ENCODE data around the gene CLEC1B. TPM values are rescaled to one million over a fixed set of nuclear protein-coding genes. Genes with fewer than 3 reads are reported as not detected.

Gene CLEC1B
- total and polyA plus RNA-seq, 2 of the 4 experiments (the other 2 are of a cell fraction), result not detected

GRCh38 chr12:9991876-9992275 is 7.0 kb downstream of the CLEC1B start:
- H3K14ac ChIP-seq (replicated peaks; ENCODE audit: low read depth, low read length), result no peak overlapping the region
- ATAC-seq (ENCODE audit: low read depth), result no peak
- no peak overlapping the region for H3K4me3 ChIP-seq (ENCODE audit: insufficient read depth, low read depth, low read length)
- no peak for TF ChIP-seq CEBPB (IDR thresholded peaks at IDR 0.05; ENCODE audit: low read depth, low read length)
- TF ChIP-seq POLR2A (IDR thresholded peaks at IDR 0.05; ENCODE audit: low read depth, low read length), result no peak
- TF ChIP-seq USF2 (IDR thresholded peaks at IDR 0.05; ENCODE audit: low read depth, low read length), result no peak
- TF ChIP-seq MAFK (IDR thresholded peaks at IDR 0.05; ENCODE audit: low read depth, low read length), result no peak
- TF ChIP-seq BHLHE40 (IDR thresholded peaks at IDR 0.05; ENCODE audit: low read depth, low read length), result no peak
- no peak for TF ChIP-seq SMC3 (IDR thresholded peaks at IDR 0.05; ENCODE audit: low read depth, low read length)
- no peak for TF ChIP-seq NFE2L2 (IDR thresholded peaks at IDR 0.05; ENCODE audit: low read depth, low read length)
- no peak for TF ChIP-seq CHD1 (IDR thresholded peaks at IDR 0.05; ENCODE audit: low read depth, low read length)
- TF ChIP-seq RCOR1 (IDR thresholded peaks at IDR 0.05; ENCODE audit: insufficient replicate concordance, low read length), result no peak
- no peak for TF ChIP-seq MAZ (IDR thresholded peaks at IDR 0.05; ENCODE audit: borderline replicate concordance, low read depth, low read length)
- no peak for TF ChIP-seq MXI1 (IDR thresholded peaks at IDR 0.05; ENCODE audit: borderline replicate concordance, low read depth, low read length)
- TF ChIP-seq, protein P1, sequence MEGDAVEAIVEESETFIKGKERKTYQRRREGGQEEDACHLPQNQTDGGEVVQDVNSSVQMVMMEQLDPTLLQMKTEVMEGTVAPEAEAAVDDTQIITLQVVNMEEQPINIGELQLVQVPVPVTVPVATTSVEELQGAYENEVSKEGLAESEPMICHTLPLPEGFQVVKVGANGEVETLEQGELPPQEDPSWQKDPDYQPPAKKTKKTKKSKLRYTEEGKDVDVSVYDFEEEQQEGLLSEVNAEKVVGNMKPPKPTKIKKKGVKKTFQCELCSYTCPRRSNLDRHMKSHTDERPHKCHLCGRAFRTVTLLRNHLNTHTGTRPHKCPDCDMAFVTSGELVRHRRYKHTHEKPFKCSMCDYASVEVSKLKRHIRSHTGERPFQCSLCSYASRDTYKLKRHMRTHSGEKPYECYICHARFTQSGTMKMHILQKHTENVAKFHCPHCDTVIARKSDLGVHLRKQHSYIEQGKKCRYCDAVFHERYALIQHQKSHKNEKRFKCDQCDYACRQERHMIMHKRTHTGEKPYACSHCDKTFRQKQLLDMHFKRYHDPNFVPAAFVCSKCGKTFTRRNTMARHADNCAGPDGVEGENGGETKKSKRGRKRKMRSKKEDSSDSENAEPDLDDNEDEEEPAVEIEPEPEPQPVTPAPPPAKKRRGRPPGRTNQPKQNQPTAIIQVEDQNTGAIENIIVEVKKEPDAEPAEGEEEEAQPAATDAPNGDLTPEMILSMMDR (conservative IDR thresholded peaks at IDR 0.05; ENCODE audit: low read depth, low read length), result no peak
- H2AK5ac ChIP-seq (ENCODE audit: low read depth, low read length), result no peak overlapping the region
- no TSS peak for BruUV-seq (replicated peaks)
- no peaks in the 10 kb centered on the region for H3K79me1 ChIP-seq (ENCODE audit: low read depth in 1 of 2, low read length in 2 of 2)
- H2AFZ ChIP-seq (replicated peaks; ENCODE audit: low read length, poor library complexity), result no peak overlapping the region
- no peak overlapping the region for H4K8ac ChIP-seq (ENCODE audit: low read depth in 2 of 2, low read length in 2 of 2)
- ChIA-PET CTCF (no interaction called here), POLR2A (ENCODE audit: unreplicated experiment) (no interaction called here)
- H2AK9ac ChIP-seq (replicated peaks; ENCODE audit: low read depth, low read length, poor library complexity), result no peak overlapping the region
- H3K4me1 ChIP-seq (ENCODE audit: control insufficient read depth, insufficient read depth, low read length), result no peaks in the 10 kb centered on the region
- no peak overlapping the region for H3K4me2 ChIP-seq (ENCODE audit: low read depth, low read length)
- no peak overlapping the region for H3K9ac ChIP-seq (ENCODE audit: low read depth, low read length)
- dilution Hi-C loops (cut with HindIII; ENCODE audit: low sequenced_read_pairs, unreplicated experiment), result no loop called here
- no peak overlapping the region for H3K56ac ChIP-seq (ENCODE audit: extremely low read depth, insufficient read depth, low read length)
- H3K27me3 ChIP-seq (ENCODE audit: control insufficient read depth, insufficient read depth, low read length), result peaks cover 7% of the 10 kb centered on the region; the same call in 1 of the 2 replicates
- H3K36me3 ChIP-seq (ENCODE audit: control insufficient read depth, insufficient read depth, low read length), result no peaks in the 10 kb centered on the region
- no peaks in the 10 kb centered on the region for H4K20me1 ChIP-seq (ENCODE audit: insufficient read depth, low read length)
- no peaks in the 10 kb centered on the region for H3K9me1 ChIP-seq (ENCODE audit: insufficient read depth, low read length)
- no peak overlapping the region for H2BK5ac ChIP-seq (ENCODE audit: low read depth, low read length, poor library complexity, severe bottlenecking)
- H3K18ac ChIP-seq (ENCODE audit: low read depth, low read length), result no peak overlapping the region
- intact Hi-C loops (cut with micrococcal nuclease), result no loop called here
- H3K27ac ChIP-seq (ENCODE audit: insufficient read depth, low read length), result no peak overlapping the region
- no CpG with 5 or more reads among the region's 3 CpGs for whole genome bisulfite sequencing, 2 experiments (ENCODE audit: extremely low coverage in 2 of 2, insufficient read length in 1 of 2)
- no peaks in the 10 kb centered on the region for H3K9me3 ChIP-seq (ENCODE audit: control insufficient read depth, insufficient read depth, low read length)
- H3K4ac ChIP-seq (ENCODE audit: low read depth, low read length), result no peak overlapping the region
- H4K91ac ChIP-seq (ENCODE audit: insufficient read depth, low read depth, low read length), result no peak overlapping the region
- H3K23ac ChIP-seq (ENCODE audit: low read depth, low read length), result no peak overlapping the region
- DNase-seq, result no peak
- in situ Hi-C loops (cut with MboI; ENCODE audit: low sequenced_read_pairs), result no loop called here
- H2BK20ac ChIP-seq (ENCODE audit: low read depth, low read length), result no peak overlapping the region
- H2BK120ac ChIP-seq (ENCODE audit: low read depth, low read length), result no peak overlapping the region
- H2BK15ac ChIP-seq (ENCODE audit: low read depth, low read length), result no peak overlapping the region
- H4K5ac ChIP-seq (ENCODE audit: low read depth, low read length), result no peak overlapping the region
